Measurements from ENCODE around the gene FPGT. TPM values are rescaled to one million over a fixed set of nuclear protein-coding genes. Genes with fewer than 3 reads are reported as not detected.
"Not testable (repeated sequence)": the region's sequence is repeated elsewhere in the genome, so short reads cannot be mapped to it uniquely, and the experiment has no call there.

The FPGT gene
- polyA plus RNA-seq, 1 donor from 2014 or later: 6.4 TPM

DNA sequence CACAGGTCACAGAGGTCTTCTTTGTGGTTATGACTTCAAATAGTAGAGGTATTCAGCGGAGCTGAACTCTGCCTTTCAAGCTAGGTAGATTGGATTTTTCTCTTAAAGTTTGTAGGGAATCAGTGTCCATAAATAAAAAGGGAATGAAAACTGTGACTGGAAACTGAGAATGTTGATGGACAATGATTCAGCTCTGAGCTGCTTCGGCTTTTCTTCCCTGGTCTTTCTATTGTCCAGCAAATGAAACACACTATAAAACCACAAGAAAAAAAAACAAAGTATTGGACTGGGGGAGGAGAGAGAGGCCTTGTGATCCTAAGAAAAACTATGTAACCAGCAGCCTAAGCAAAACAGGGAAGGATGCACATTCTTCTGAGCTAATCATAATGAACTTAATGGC, 48.3 kb downstream of the FPGT start:
- no peaks in the 10 kb centered on the region for H3K9me2 ChIP-seq (ENCODE audit: insufficient read depth, low read length)
- no peaks in the 10 kb centered on the region for H4K20me1 ChIP-seq (ENCODE audit: insufficient read depth)
- no peaks in the 10 kb centered on the region for H3K79me2 ChIP-seq (replicated peaks; ENCODE audit: insufficient read depth, low read length)
- no peaks in the 10 kb centered on the region for H3F3A ChIP-seq (ENCODE audit: insufficient read depth, low read length, poor library complexity, severe bottlenecking)
- TF ChIP-seq EZH2 (IDR thresholded peaks at IDR 0.05; ENCODE audit: borderline replicate concordance, insufficient read depth, low read length, poor library complexity, severe bottlenecking) (no peak), TAF1 (IDR thresholded peaks at IDR 0.05; ENCODE audit: low read depth) (no peak), REST (IDR thresholded peaks at IDR 0.05; ENCODE audit: borderline replicate concordance) (no peak), RAD21 (conservative IDR thresholded peaks at IDR 0.05) (no peak)
- TF ChIP-seq, protein P1, sequence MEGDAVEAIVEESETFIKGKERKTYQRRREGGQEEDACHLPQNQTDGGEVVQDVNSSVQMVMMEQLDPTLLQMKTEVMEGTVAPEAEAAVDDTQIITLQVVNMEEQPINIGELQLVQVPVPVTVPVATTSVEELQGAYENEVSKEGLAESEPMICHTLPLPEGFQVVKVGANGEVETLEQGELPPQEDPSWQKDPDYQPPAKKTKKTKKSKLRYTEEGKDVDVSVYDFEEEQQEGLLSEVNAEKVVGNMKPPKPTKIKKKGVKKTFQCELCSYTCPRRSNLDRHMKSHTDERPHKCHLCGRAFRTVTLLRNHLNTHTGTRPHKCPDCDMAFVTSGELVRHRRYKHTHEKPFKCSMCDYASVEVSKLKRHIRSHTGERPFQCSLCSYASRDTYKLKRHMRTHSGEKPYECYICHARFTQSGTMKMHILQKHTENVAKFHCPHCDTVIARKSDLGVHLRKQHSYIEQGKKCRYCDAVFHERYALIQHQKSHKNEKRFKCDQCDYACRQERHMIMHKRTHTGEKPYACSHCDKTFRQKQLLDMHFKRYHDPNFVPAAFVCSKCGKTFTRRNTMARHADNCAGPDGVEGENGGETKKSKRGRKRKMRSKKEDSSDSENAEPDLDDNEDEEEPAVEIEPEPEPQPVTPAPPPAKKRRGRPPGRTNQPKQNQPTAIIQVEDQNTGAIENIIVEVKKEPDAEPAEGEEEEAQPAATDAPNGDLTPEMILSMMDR (IDR thresholded peaks at IDR 0.05; ENCODE audit: poor library complexity, severe bottlenecking): no peak
- H3K4me3 ChIP-seq (ENCODE audit: low read length): no peak overlapping the region
- no peaks in the 10 kb centered on the region for H3K27me3 ChIP-seq (ENCODE audit: insufficient read depth, low read depth, low read length)
- H3K9me3 ChIP-seq (ENCODE audit: low read length): no peaks in the 10 kb centered on the region
- no peak overlapping the region for H3K4me2 ChIP-seq (ENCODE audit: low read length)
- no peaks in the 10 kb centered on the region for H3K36me3 ChIP-seq (ENCODE audit: insufficient read depth, low read length)
- no peak overlapping the region for H3K9ac ChIP-seq (ENCODE audit: low read length)
- no peak overlapping the region for H2AFZ ChIP-seq (ENCODE audit: low read depth, low read length)
- no peak overlapping the region for H3K27ac ChIP-seq (ENCODE audit: low read length)

DNA sequence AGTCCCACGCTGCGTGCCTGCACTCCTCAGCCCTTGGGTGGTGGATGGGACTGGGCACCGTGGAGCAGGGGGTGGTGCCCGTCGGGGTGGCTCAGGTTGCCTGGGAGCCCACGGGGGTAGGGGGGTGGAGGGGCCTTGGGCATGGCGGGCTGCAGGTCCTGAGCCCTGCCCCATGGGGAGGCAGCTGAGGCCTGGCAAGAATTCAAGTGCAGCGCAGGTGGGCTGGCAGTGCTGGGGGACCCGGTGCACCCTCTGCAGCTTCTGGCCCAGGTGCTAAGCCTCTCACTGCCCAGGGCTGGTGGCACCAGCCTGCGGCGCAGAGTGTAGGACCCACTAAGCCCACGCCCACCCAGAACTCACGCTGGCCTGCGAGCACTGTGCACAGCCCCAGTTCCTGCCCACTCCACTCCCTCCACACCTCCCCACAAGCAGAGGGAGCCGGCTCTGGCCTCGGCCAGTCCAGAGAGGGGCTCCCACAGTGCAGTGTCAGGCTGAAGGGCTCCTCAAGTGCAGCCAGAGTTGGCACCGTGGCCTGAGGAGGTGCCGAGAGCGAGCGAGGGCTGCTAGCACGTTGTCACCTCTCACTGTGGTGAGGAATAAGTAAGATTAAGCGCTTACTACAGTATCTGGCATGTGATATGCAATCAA, 50.0 kb downstream of the FPGT start:
- no peaks in the 10 kb centered on the region for H3K9me3 ChIP-seq (ENCODE audit: low read length)
- no peaks in the 10 kb centered on the region for H3K9me2 ChIP-seq (ENCODE audit: insufficient read depth, low read length)
- no peaks in the 10 kb centered on the region for H3K36me3 ChIP-seq (ENCODE audit: insufficient read depth, low read length)
- TF ChIP-seq, protein P1 (IDR thresholded peaks at IDR 0.05; ENCODE audit: poor library complexity, severe bottlenecking): no peak
- TF ChIP-seq SMC3 (conservative IDR thresholded peaks at IDR 0.05; ENCODE audit: poor library complexity) (no peak), RAD21 (conservative IDR thresholded peaks at IDR 0.05) (no peak), REST (IDR thresholded peaks at IDR 0.05; ENCODE audit: borderline replicate concordance) (no peak), MXI1 (conservative IDR thresholded peaks at IDR 0.05; ENCODE audit: poor library complexity, severe bottlenecking) (no peak), EZH2 (IDR thresholded peaks at IDR 0.05; ENCODE audit: borderline replicate concordance, insufficient read depth, low read length, poor library complexity, severe bottlenecking) (no peak), EP300 (conservative IDR thresholded peaks at IDR 0.05; ENCODE audit: poor library complexity, severe bottlenecking) (no peak), TAF1 (IDR thresholded peaks at IDR 0.05; ENCODE audit: low read depth) (no peak), POLR2AphosphoS5 (IDR thresholded peaks at IDR 0.05) (no peak)
- no peaks in the 10 kb centered on the region for H3F3A ChIP-seq (ENCODE audit: insufficient read depth, low read length, poor library complexity, severe bottlenecking)
- H2AFZ ChIP-seq (ENCODE audit: low read depth, low read length): no peak overlapping the region
- no peak overlapping the region for H3K4me2 ChIP-seq (ENCODE audit: low read length)
- H4K20me1 ChIP-seq (ENCODE audit: insufficient read depth): no peaks in the 10 kb centered on the region
- no peak overlapping the region for H3K9ac ChIP-seq (ENCODE audit: low read length)
- H3K79me2 ChIP-seq (replicated peaks; ENCODE audit: insufficient read depth, low read length): no peaks in the 10 kb centered on the region
- H3K27me3 ChIP-seq (ENCODE audit: insufficient read depth, low read depth, low read length): no peaks in the 10 kb centered on the region
- no peak overlapping the region for H3K4me3 ChIP-seq (ENCODE audit: low read length)
- H3K27ac ChIP-seq (ENCODE audit: low read length): no peak overlapping the region

DNA sequence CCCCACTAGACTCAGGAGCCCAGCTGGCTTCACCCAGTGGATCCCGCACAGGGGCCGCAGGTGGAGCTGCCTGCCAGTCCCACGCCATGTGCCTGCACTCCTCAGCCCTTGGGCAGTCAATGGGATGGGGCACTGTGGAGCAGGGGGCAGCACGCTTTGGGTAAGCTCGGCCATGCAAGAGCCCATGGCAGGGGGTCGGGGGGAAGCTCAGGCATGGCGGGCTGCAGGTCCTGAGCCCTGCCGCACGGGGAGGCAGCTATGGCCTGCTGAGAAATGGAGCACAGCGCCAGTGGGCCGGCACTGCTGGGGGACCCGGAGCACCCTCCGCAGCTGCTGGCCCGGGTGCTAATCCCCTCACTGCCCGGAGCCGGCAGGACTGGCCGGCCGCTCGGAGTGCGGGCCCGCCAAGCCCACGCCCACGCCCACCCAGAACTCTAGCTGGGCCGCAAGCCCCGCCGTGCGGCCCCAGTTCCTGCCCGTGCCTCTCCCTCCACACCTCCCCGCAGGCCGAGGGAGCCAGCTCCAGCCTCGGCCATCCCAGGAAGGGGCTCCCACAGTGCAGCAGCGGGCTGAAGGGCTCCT, 55.3 kb downstream of the FPGT start:
- H3K79me2 ChIP-seq (replicated peaks; ENCODE audit: insufficient read depth, low read length); H2AFZ ChIP-seq (ENCODE audit: low read depth, low read length); H3F3A ChIP-seq (ENCODE audit: insufficient read depth, low read length, poor library complexity, severe bottlenecking); H3K9me3 ChIP-seq (ENCODE audit: low read length); H3K36me3 ChIP-seq (ENCODE audit: insufficient read depth, low read length); H3K9ac ChIP-seq (ENCODE audit: low read length); H3K27me3 ChIP-seq (ENCODE audit: insufficient read depth, low read depth, low read length); H3K4me3 ChIP-seq (ENCODE audit: low read length); H3K4me2 ChIP-seq (ENCODE audit: low read length); H4K20me1 ChIP-seq (ENCODE audit: insufficient read depth); H3K9me2 ChIP-seq (ENCODE audit: insufficient read depth, low read length); H3K27ac ChIP-seq (ENCODE audit: low read length): not testable (repeated sequence)
